Cerebellar nuclear complex (tissue), 1 donor: ENCODE data around the gene RNPC3.
"Not testable (repeated sequence)": the region's sequence is repeated elsewhere in the genome, so short reads cannot be mapped to it uniquely, and the experiment has no call there.

ENCODE experiments used
- DNase-seq, 2 experiments: peaks; one replicate each; lab custom pipeline; 2025; lab: John Stamatoyannopoulos, UW

RNPC3 gene

GRCh38 chr1:103560427-103560826 is 34.9 kb downstream of the RNPC3 start:
- no peak for DNase-seq

- DNase-seq, result not testable (repeated sequence)
These were observed 35.6 kb downstream of the RNPC3 start for GRCh38 chr1:103561124-103561523.

DNA sequence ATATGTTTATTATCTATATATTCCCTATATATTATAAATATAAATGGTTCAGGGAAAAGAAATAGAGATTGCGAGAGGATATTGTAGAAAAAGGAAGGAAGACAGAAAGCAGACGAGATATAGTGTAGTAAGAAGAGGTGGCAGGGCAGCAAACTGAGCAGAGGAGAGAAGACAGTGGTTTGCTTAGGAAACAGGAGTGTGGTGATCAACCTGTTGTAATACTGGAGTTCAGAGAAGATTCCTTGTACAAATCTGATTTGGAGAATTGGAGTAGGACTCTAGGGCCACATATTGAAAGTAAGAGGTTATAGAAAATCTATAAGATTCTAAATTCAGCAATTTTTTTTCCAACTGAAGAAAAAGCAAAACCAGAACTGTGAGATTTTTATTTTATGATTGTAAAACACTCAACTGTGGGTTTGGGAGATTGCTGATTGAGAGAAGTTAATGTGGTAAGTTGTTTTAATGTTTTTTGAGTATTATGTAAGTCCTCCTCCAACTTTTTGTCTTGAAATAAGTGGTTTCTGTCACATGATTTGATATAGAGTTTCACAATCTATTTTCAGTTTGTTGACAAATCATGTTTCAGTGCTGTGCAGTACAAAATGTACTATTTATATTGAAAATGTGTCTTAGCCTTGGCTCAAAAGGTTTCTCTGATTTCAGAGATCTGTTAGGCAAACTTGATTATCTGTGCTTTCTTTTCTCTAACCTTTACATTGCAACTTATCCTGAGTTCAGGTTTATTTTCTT is 36.3 kb downstream of the RNPC3 start:
- no peak for DNase-seq

DNA sequence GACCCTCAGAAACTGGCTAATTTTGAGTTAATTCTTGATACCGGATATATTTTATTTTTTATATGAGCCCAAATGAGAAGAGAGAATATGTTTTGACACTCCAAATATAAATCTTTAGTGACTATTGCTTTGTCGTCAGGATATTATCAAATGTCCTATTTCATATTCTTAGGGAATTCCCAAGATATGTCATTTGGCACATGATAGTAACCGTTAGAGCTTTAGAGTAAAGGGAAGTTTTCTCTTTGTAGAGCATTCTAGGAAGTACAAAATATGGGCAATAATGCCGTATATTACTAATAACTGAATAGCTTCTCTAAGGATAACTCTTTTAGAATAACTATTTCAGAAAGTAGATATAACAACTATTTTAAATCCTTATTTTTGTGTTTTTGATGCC is 37.6 kb downstream of the RNPC3 start:
- no peak for DNase-seq

GRCh38 chr1:103569493-103569892 is 44.0 kb downstream of the RNPC3 start:
- no peak for DNase-seq

DNA sequence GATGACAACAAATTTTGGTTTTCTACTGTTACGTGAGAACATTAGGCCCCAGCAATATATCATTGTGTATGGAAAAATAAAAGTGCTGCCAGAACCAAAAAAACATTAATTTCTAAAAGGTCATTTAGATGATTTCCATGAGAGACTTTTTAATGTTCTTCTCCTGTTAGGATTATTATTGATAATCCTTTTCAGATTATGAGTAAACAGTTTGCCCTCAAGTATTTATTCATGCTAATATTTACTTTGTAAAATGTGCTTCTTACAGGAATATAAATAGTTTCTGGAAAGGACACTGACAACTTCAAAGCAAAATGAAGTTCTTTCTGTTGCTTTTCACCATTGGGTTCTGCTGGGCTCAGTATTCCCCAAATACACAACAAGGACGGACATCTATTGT is 45.8 kb downstream of the RNPC3 start, which contains the start of gene AMY2B:
AMY2B (plus strand) TSS at position 301 of the 400 bp plus-strand sequence; CDS start at position 315, 14 bp downstream.
- DNase-seq, result not testable (repeated sequence)

DNA sequence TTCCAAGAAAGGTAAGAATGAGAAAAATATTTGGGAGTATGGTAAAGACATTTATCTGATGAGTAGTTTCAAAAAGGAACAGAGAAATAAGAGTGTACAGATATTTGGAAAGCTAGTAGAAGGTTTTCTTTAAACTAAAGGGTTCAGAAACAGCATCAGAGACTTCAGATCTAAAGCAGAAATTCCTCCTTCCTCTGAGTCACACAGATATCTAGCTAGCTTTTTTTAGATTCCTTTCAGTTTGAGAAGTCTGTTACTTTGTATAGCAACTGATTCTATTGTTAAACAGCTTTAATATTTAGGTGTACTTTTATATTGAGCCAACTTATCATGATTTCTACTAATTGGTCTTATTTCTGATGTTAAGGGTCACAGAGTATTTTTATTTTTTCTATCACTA is 50.6 kb downstream of the RNPC3 start:
- no peak for DNase-seq

- DNase-seq, result not testable (repeated sequence)
These were observed 51.3 kb downstream of the RNPC3 start for GRCh38 chr1:103576784-103577183.

GRCh38 chr1:103582464-103582863 is 57.0 kb downstream of the RNPC3 start:
- DNase-seq, result no peak

- DNase-seq, result no peak
These were observed 58.4 kb downstream of the RNPC3 start for GRCh38 chr1:103583887-103584286.

- no peak for DNase-seq
These were observed 59.0 kb downstream of the RNPC3 start for GRCh38 chr1:103584537-103584936.

DNA sequence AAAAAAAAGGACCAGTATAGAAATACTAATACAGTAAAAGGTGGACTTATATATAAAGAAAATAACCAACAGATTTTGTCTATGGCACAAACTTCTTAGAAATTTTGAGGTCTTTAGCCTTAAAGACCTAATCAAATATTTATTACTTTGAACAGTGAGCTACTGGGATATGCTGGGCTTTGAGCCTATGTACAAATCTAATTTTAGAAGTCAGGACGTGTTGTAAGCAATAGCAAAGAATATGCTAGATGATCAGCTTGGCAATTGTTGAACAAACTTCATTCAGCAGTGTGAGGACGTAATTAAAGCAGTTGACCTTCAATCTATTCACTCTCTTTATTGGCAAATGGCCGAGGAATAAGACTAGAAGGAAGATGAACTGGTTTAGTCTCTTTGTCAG is 77.2 kb downstream of the RNPC3 start:
- not testable (repeated sequence) for DNase-seq
